Fibroblast of skin of right biceps (primary cell): ENCODE measurements around the gene HDGF.
"Not testable (repeated sequence)": the region's sequence is repeated elsewhere in the genome, so short reads cannot be mapped to it uniquely, and the experiment has no call there.

Experiments used
- DNase-seq: peaks from one replicate; pipeline ENCODE4 v3.0.0-alpha.2; 2013

Gene HDGF

GRCh38 chr1:156766298-156767100 lies 15.0 kb upstream of the HDGF start:
- DNase-seq, result no peak

GRCh38 chr1:156765666-156766065 lies 14.2 kb upstream of the HDGF start:
- DNase-seq, result no peak

- DNase-seq, result not testable (repeated sequence)
Observed at GRCh38 chr1:156765136-156765535, 13.7 kb upstream of the HDGF start.

DNA sequence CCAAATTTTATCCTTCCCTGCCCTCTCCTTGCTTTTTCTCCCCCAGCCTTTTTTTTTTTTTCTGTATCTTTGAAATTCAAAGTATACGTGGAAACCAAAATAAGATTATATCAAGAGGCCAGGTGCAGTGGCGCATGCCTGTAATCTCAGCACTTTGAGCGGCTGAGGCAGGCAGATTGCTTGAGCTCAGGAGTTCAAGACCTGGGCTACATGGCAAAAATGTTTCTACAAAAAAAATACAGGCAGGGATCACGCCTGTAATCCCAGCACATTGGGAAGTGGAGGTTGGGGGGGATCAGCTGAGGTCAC lies 9.3 kb upstream of the HDGF start:
- no peak for DNase-seq

GRCh38 chr1:156760092-156760795 lies 8.8 kb upstream of the HDGF start:
- no peak for DNase-seq

DNA sequence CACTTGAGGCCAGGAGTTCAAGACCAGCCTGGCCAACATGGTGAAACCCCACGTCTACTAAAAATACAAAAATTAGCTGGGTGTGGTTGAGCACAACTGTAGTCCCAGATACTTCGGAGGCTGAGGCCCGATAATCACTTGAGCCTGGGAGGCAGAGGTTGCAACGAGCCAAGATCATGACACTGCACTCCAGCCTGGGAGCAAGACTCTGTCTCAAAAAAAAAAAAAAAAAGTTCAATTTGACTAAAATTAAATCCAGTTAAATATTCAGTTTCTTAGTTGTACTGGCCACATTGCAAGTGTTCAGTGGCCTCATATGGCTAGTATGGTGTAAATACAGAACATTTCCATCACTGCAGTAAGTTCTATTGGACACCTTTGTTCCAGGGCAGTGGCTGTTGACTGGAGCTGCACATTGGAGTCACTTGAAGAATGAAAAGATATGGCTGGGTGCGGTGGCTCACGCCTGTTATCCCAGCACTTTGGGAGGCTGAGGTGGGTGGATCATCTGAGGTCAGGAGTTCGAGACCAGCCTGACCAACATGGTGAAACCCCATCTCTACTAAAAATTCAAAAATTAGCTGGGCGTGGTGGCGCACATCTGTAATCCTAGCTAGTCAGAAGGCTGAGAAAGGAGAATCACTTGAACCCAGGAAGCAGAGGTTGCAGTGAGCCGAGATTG lies 6.2 kb upstream of the HDGF start:
- not testable (repeated sequence) for DNase-seq

- no peak for DNase-seq
Observed at GRCh38 chr1:156756355-156756754, 4.9 kb upstream of the HDGF start.

DNA sequence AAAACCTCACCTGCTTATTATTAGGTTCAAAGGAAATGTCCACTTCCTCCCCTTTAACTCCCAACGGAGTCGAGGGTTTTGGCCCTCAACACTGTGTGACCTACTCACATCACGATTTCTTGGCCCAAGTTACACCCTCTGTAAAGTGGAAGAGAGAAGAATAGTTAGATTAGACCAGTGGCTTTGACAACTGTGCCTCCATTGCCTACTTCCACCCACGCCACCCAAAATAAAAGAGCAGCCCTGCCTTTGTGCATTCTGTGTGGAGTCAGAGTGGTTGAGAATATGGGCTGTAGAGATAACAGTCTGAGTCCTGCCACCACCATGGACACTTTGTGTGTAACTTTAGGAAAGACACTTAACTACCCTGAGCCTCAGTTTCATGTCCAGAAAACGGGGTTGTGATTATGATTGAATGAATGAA lies 4.1 kb upstream of the HDGF start:
- no peak for DNase-seq

GRCh38 chr1:156754219-156754618 lies 2.7 kb upstream of the HDGF start:
- DNase-seq, result no peak

- no peak for DNase-seq
Observed at GRCh38 chr1:156752843-156753482, 1.5 kb upstream of the HDGF start.

- peak; percentile 98 for DNase-seq
Observed at GRCh38 chr1:156751757-156752481, 444 bp upstream of the HDGF start.

GRCh38 chr1:156750711-156751450 lies 594 bp downstream of the HDGF start:
- DNase-seq, result peak; percentile 36

- peak; percentile 33 for DNase-seq
Observed at GRCh38 chr1:156750191-156750672, 1.2 kb downstream of the HDGF start.

DNA sequence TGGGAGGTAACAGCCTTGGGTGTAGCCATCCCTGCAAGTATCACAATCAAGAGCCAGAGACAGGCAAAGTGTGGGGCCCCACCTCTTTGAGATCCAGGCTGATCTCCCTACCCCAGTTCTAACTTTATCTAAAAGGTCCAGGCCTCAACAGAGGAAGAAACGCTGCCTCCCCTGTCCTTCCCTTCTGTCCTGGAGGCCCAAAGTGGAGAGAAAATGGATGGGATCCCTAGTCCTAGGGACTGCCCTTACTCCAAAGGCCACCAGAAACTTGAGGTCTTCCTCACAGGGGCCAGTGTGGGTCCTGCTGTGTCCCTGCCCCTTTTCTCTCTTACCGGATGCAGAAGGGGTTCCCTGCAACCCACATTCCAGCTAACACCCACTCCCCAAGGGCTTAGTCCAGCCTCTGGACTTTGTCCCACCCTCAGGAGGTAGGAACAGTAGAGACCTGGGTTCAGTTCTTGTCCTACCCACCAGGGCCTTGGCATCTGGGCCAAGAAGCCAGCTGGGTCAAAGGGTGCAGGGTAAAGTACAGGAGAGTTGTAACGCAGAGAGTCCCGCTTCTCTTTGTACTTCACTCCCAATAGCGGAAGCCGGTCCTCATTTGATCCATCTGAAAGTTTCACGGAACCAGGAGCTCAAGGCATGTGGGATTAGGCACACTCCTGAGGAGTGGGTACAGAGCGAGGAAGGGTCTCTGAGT lies 1.9 kb downstream of the HDGF start:
- DNase-seq, result no peak

DNA sequence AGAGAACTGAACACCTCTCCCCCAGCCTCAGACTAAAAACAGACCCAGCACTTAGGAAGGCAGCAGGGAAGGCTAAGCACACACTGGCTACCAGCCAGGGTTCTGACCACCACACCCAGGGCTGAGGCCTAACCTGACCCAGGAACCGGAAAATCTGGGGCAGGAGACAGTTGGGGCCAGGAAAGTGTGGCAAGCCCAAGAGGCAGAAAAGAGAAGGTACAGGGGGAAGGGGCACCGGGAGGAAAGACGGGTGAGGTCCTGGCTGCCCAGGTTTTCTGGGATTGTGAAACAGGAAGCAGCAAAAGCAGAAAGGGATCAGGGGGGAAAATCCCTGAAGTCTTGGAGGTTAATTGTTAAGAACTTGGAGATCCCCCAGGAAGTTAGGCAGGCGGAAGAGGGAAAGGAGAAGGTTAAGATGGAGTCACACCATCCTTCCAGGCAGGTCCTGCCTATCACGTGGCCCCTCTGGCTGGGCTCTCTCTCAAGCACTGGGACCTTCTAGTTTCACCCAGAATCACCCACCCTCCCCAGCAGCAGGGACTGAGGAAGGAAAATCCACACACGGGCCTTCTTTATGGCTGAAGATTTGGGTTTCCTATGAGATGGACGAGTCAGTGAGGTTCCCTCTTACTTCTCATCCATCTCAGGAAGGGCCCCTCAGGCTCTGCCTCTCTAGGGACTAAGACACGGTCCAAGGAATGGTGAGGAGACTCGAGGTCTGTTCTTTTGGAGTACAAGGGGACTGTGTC lies 2.6 kb downstream of the HDGF start:
- DNase-seq, result peak; percentile 64

DNA sequence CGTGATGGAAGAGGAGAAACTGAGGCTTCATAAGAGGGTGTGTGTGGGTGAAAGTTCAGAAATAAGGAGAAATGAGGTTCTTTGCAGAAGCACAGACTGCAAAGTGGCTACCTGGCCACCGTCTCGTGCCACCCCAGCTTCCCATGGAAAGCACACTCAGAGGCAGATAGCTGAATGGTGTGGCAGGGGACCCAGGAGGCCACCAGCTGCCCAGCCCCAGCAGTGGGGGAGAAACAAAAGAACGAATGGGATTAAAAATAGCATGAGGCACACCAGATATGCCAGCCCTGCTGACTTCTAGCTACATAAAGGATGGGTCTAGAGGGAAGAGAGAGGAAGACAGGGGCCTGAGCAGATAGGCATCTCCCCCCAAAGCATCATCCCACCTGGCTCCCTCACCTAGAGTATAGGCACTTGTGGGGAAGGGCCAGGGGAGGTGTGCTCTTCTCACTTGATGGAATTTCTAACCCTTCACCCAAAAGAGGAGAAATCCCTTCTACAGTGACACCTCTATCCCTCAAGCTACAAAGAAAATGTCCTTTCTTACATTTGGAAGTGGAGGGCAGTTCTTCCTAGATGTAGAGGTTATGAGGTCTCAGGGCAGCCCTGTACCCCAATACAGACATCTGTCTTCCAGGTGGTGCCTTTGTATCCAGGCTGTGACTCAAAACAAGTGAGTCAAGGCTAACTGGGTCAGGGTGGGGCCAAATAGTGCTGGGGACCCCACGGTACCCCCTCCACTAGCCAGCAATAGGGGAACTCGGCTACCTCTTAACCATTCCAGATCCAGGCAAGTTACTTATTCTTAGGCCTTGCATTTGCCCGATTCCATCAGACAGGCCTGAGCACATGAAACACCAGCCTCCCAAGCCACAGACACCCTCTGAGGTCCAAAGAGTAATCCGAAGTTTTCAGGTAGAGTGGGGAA lies 3.5 kb downstream of the HDGF start:
- peak; percentile 33 for DNase-seq

GRCh38 chr1:156746728-156747631 lies 4.5 kb downstream of the HDGF start:
- peak; percentile 97 for DNase-seq

- DNase-seq, result no peak
Observed at GRCh38 chr1:156746406-156746727, 5.1 kb downstream of the HDGF start.
